HG02938 (cell line): ENCODE results near the gene TMBIM4.
"Not testable (repeated sequence)": the region's sequence is repeated elsewhere in the genome, so short reads cannot be mapped to it uniquely, and the experiment has no call there.

Source experiments
- ATAC-seq: cut with Tn5 transposase; IDR thresholded peaks from one replicate; pipeline ENCODE4 v1.9.1; 2021; ENCODE audit warnings: mild to moderate bottlenecking, moderate library complexity; ENCODE audit not compliant: unreplicated experiment

TMBIM4 gene, protein sequence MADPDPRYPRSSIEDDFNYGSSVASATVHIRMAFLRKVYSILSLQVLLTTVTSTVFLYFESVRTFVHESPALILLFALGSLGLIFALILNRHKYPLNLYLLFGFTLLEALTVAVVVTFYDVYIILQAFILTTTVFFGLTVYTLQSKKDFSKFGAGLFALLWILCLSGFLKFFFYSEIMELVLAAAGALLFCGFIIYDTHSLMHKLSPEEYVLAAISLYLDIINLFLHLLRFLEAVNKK

GRCh38 chr12:66169221-66170170, at the start of gene TMBIM4:
TMBIM4 (minus strand) TSS chr12:66169996; CDS start chr12:66169951, 45 bp downstream.
- peak; percentile 76 for ATAC-seq

DNA sequence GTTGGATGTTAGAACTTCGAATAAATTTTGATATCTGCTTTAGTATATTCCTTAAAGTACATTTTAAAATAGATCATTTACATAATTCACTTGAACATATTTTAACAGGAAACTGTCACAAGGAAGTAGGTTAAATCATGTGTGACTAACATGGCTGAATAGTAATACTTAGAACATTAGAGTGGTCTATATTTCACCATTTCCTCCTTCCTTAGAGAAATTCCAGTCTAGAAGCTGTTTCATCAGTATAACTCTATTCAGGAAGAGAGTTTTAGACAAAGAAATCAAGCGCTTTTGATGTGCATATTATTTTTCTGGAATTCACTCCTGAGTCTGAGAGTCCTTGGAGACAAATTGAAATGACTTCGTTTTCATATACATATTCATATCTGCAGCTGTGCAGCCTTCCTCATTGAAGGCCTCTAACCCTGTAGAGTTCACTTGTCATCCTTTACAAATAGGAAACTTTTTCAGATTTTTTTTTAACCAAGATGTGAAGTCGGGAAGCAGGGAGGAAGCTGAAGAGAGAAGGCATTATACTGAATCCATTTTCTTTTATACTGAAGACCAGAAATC, 47.6 kb upstream of the TMBIM4 start:
- ATAC-seq, result no peak

GRCh38 chr12:66213011-66213410, 43.2 kb upstream of the TMBIM4 start:
- ATAC-seq, result not testable (repeated sequence)

GRCh38 chr12:66211573-66211972, 41.8 kb upstream of the TMBIM4 start:
- ATAC-seq, result not testable (repeated sequence)

DNA sequence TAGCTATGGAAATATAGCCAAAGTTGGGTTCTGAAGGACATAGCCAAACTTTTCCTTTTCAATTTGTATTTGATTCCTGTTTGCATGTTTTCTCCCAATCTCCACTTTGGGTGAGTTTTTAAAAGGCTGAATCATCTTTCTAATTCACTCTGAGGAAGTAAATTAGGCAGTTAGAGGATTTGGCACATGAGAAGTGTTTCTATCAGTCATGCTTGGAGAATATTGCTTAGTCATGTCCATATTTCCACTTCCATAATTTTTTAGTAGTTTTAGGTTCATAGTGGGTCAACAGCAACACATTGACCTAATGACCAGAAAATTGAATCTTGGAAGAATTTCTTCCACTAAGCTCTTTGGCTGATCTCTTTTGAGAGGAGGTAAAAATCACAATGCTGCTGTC, 41.0 kb upstream of the TMBIM4 start:
- ATAC-seq, result no peak

DNA sequence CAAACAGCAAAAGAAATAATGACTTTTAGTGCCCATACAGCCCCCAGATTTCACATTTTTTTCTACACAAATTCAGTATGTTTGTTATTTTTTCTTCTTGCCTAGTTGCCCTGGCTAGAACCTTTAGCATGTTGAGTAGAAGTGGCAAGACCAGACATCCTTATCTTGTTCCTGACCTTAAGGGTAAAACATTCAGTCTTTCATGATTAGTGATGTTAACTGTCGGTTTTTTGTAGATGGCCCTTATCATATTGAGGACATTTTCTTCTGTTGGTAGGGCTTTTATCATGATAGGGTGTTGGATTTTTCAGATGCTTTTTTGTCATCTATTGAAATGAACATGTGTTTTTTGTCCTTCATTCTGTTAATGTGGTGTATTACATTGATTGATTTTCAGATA, 36.3 kb upstream of the TMBIM4 start:
- ATAC-seq, result no peak

GRCh38 chr12:66203820-66204219, 34.0 kb upstream of the TMBIM4 start:
- ATAC-seq, result no peak

DNA sequence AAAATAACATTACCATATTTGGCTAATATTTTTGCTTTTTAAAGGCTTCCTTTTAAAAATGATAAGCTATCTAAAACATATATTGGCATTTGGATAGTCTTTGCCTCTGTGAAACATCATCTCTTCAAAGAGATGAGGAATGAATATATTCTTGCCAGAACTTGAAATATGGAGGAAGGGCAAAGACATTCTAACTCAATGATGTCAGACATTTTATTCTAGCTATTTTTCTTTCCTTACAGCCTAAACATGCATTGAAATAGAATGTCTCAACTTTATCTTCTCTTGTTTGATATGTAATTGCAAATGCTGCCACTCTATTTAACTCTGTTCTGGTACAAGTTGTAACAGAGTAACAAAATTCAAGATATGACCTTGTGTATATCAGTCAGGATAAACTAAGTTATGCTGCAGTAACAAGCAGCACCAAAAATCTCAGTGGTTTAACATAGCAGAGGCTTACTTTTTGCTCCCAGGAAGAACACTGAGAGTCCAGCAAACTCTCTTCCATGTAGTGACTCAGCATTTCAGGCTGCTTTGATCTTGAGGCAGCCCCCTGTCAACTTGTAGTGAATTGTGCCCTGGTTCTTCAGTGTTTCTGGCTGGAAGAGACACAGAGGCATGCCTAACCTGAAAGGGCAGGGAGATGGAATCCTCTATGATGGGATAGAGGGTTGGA, 30.2 kb upstream of the TMBIM4 start:
- no peak for ATAC-seq

- ATAC-seq, result no peak
Observed at GRCh38 chr12:66199141-66199540, 29.3 kb upstream of the TMBIM4 start.

- no peak for ATAC-seq
Observed at GRCh38 chr12:66197495-66197921, 27.7 kb upstream of the TMBIM4 start.

DNA sequence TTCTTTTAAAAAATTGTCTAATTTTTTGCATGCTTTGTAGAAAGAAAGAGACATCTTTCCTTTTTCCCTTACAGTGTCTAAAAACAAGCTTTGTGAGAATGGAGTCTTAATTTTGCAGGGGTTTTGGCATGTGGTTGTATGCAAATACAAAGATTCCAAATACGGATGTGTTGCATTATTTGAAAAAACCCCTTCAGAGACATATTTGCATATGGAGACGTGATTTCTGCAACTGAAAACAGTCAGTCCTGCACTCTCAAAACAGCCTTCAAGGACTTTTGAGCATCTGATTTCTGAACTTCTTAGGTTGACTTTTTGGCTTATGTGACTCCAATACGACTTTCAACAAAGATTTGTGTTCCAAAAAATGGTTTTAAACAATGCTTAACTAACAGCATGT, 27.0 kb upstream of the TMBIM4 start:
- ATAC-seq, result peak; percentile 99

DNA sequence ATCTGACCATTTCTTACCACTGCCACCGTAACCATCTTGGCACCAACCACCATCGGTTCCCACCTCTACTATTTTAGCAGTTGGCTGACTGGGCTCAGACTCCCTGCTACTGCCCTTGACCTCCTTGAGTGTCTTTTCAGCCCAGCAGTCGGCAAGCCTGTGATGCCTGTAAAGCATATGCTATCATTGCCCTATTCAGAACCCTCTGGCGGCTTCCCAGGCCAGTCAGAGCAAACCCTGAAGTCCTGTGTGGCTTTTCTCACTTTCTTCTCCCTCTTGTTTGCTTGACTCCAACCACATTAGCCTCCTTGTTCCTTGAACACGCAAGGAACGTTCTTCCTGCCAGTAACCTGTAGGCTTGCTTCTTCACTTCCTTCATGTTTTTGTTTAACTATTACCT, 25.4 kb upstream of the TMBIM4 start:
- ATAC-seq, result no peak

DNA sequence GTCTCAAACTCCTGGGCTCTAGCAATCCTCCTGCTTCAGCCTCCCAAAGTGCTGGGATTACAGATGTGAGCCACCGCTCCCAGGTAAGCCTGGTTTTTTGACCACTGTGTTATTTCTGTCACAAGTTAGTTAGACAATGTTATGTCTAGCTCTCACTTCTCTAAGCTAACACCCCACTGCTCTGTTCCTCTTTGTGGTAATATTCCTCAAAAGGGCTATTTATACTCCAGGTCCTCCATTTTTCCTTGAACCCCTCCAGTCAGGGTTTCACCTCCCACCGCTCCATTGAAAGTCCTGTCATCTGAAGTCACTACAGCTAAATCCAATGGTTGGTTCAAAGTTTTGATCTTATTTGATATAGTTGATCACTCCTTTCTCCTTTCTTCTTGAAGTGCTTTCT, 24.3 kb upstream of the TMBIM4 start:
- no peak for ATAC-seq

- no peak for ATAC-seq
Observed at GRCh38 chr12:66191547-66192126, 21.8 kb upstream of the TMBIM4 start.

DNA sequence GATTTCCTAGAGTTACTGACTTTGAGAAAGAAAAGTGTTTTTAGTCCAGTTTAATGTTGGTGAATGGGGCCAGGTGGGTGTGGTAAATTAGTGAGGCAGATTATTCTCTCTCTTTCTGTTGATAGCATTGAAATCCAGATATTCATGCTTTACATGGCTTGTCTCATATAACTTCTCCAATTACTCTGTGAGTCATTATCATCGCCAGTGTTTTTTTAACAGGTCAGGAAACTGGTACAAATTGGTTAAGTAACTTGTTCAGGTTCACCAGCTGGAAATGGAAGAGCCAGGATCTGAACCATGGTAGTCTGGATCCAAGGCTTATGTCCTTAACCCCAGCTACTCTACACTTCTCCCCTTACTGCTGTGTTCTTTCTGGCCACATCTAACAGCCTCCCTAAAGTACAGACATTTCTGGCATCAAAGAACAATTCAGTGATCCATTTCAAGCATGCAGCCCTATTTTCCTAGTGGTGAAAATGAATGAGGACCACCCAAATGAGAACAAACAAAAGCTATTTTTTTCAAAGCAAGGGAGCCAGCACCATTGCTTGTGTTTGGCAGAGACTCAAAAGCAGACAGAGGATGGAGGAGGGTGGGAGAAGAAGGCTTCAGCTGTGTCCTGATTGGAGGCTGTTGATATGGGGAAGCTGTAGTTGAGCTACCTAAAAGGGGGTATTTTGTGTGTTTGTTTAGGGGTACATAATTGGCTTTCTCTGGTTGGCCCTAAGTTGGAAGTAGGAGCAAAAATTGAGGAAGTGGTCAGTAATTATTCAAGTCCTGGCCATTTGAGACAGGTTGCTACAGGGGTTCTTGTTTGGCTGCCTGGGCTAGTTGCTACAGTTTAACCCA, 20.9 kb upstream of the TMBIM4 start:
- no peak for ATAC-seq

- ATAC-seq, result no peak
Observed at GRCh38 chr12:66189889-66190288, 20.1 kb upstream of the TMBIM4 start.

DNA sequence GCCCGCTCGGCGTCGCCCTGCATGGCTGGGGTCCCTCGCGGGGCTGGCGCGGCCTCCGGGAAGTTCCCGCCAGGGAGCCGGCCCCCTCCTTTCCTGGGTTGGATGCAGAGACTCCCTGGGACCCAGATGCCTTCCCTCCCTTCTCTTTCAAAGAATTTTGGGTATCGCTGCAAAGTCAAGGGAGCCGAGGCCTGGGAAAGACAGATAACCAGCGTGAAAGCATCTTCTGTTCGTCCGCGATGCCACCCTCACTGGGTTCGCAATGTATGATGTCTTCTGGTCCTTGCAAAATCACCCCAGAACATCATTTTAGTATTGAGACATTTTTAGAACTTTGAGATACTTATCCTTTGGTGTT, 19.7 kb upstream of the TMBIM4 start:
- ATAC-seq, result no peak

- ATAC-seq, result peak; percentile 57
Observed at GRCh38 chr12:66188584-66189485, 19.0 kb upstream of the TMBIM4 start, which contains the start of gene IRAK3. IRAK3 (plus strand) TSS chr12:66189214; CDS start chr12:66189300, 86 bp downstream.

- no peak for ATAC-seq
Observed at GRCh38 chr12:66187821-66188220, 18.0 kb upstream of the TMBIM4 start.
